ENCODE measurements around the gene ZFP30. TPM values are rescaled to one million over a fixed set of nuclear protein-coding genes. Genes with fewer than 3 reads are reported as not detected.

Gene ZFP30
- total RNA-seq (2022; extraction: Qiagen RNA extraction; ENCODE audit: low read depth), result 5.8 to 8.5 TPM (median 7.7 TPM) in 5 replicates

DNA sequence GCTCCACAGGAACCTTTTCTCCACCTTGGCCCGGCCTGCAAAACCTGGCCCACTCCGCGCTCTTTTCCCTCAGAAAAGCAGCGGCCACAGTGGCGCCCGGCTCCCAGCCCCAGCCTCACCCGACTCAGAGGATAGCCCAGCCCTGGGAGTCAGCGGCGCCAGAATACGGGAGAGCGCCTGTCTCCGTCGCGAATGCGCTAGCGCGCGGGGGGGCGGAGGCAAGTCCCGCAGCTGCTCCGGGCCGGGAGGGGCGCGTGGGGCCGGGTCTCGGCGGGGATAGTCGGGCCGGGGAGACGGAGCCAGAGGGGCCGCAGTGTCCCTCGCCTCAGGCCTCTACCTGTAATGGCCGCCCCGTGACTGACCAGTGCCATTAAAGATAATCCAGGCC, at the start of gene ZFP30:
TSS of gene ZFP30 (minus strand) at position 165 of the 388 bp plus-strand sequence. CDS start 7,643 bp downstream, outside the sequence.

DNA sequence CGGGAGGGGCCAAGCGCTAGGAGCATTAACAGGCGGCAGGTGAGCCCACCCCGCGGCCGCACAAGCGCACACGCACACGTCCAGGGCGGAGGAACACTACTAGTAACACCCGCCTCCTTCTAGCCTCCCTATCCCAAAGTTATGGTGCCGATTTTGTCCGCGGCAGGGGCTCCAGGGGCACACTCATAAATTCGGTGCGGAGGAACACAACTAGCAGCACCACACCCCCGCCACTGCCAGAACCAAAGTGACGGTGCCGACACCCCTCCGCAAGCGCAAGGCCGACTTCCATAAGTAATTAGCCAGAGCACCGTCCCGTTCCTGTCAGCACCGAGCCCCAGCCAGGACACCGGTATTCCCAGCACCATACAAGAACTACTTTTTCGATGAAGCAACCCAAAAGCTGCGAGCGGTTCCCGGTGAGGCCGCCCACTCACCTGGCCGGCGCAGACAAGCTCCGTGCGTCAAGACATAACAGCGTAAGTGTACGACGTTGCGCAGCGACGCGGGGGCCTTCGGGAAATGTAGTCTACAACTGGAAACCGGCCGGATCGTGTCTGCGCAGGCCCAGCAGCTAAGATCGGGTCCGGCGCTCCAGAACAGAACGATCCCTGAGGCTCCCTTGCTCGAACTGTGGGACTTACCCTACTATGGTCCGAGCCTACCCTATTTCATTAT, 60.8 kb downstream of the ZFP30 start, which contains the start of the genes ZNF540 and ZNF571:
TSS of gene ZNF540 (plus strand) at position 573 of the 678 bp plus-strand sequence. CDS start 3,572 bp downstream, outside the sequence.
TSS of gene ZNF571 (minus strand) at position 489 of the 678 bp plus-strand sequence. CDS start 8,116 bp downstream, outside the sequence.

Other genes starting within 250 kb of the ZFP30 start
- gene ZNF569, start 188.0 kb downstream of the ZFP30 start, total RNA-seq (2022; extraction: Qiagen RNA extraction; ENCODE audit: low read depth), result 3.8 to 7.0 TPM (median 5.1 TPM) in 5 replicates
- 2.9 to 4.2 TPM (median 4.0 TPM) in 5 replicates for gene ZNF570, start 186.1 kb downstream of the ZFP30 start, total RNA-seq (2022; extraction: Qiagen RNA extraction; ENCODE audit: low read depth)
- 0.08 TPM in 1 of 5 replicates, not detected in the others for gene ZNF793, start 148.5 kb downstream of the ZFP30 start, total RNA-seq (2022; extraction: Qiagen RNA extraction; ENCODE audit: low read depth)
- 0.41 to 1.4 TPM (median 0.99 TPM) in 5 replicates for gene ZNF571, start 60.7 kb downstream of the ZFP30 start, total RNA-seq (2022; extraction: Qiagen RNA extraction; ENCODE audit: low read depth)
- 0.18 TPM in 1 of 5 replicates, not detected in the others for gene ZNF540, start 60.6 kb downstream of the ZFP30 start, total RNA-seq (2022; extraction: Qiagen RNA extraction; ENCODE audit: low read depth)
- 3.9 to 5.7 TPM (median 5.5 TPM) in 5 replicates for gene ZNF607, start 64.3 kb upstream of the ZFP30 start, total RNA-seq (2022; extraction: Qiagen RNA extraction; ENCODE audit: low read depth)
- gene ZNF573, start 124.1 kb upstream of the ZFP30 start, total RNA-seq (2022; extraction: Qiagen RNA extraction; ENCODE audit: low read depth), result 1.8 to 2.5 TPM (median 2.1 TPM) in 5 replicates

Data from A549 treated with GW870086 at 1 μM for 4 hours (cell line).